MCF 10A (cell line): ENCODE measurements around the gene ATP1B3. TPM values are rescaled to one million over a fixed set of nuclear protein-coding genes. Genes with fewer than 3 reads are reported as not detected.
"Not testable (repeated sequence)": the region's sequence is repeated elsewhere in the genome, so short reads cannot be mapped to it uniquely, and the experiment has no call there.

Source experiments
- BruUV-seq: library from RNA; stranded (reverse); fragments of 400-500 nt; replicated peaks from 2 replicates; lab custom pipeline; 2021; lab: Mats Ljungman, UMichigan
- CTCF ChIA-PET: fragments of 300-600 bp; sonication (Branson Sonifier 250); formaldehyde crosslinking; extraction: SDS; loops from one replicate; lab custom pipeline; 2021; ENCODE audit warnings: antibody characterized with exemption, inconsistent platforms; lab: Yijun Ruan, JAX
- POLR2A ChIA-PET: fragments of 300-600, 350-650 bp; sonication (Branson Sonifier 250); formaldehyde crosslinking; extraction: SDS; loops from one replicate; lab custom pipeline; 2020; ENCODE audit warnings: antibody characterized with exemption, inconsistent platforms; lab: Yijun Ruan, JAX
- DNase-seq: peaks from one replicate; pipeline ENCODE4 v3.0.0-alpha.2; 2018; ENCODE audit not compliant: unreplicated experiment
- H3K27ac Mint-ChIP-seq: one replicate; pipeline ENCODE4 v1.8.0; 2022; ENCODE audit warnings: mild to moderate bottlenecking, low read depth, mixed read lengths; ENCODE audit not compliant: unreplicated experiment
- H3K27me3 Mint-ChIP-seq: one replicate; pipeline ENCODE4 v1.8.0; 2022; ENCODE audit warnings: mixed read lengths; ENCODE audit not compliant: insufficient read depth, unreplicated experiment
- H3K36me3 Mint-ChIP-seq: one replicate; pipeline ENCODE4 v1.8.0; 2022; ENCODE audit warnings: mild to moderate bottlenecking, moderate library complexity, mixed read lengths; ENCODE audit not compliant: insufficient read depth, unreplicated experiment
- H3K4me1 Mint-ChIP-seq: one replicate; pipeline ENCODE4 v1.8.0; 2022; ENCODE audit warnings: mixed read lengths; ENCODE audit not compliant: insufficient read depth, unreplicated experiment
- H3K4me3 Mint-ChIP-seq: one replicate; pipeline ENCODE4 v1.8.0; 2022; ENCODE audit warnings: mild to moderate bottlenecking, moderate library complexity, mixed read lengths; ENCODE audit not compliant: unreplicated experiment
- H3K9me3 Mint-ChIP-seq: one replicate; pipeline ENCODE4 v1.8.0; 2022; ENCODE audit warnings: mixed read lengths; ENCODE audit not compliant: unreplicated experiment
- CTCF ChIP-seq: fragments of 200-600 bp; IDR thresholded peaks from one replicate; pipeline ENCODE4 v1.8.0; 2022; ENCODE audit warnings: antibody characterized with exemption, mild to moderate bottlenecking; ENCODE audit not compliant: unreplicated experiment
- intact Hi-C: fragments of 100-400 bp; cut with micrococcal nuclease; formaldehyde crosslinking; loops from 2 replicates; pipeline ENCODE4 v1.14.1; 2022
- total RNA-seq: library from RNA; stranded (reverse); gene quantifications from 2 replicates; pipeline ENCODE4 v1.2.3, GENCODE V29; 2022

Gene ATP1B3
- total RNA-seq, 1 experiment from 2014 or later: 99.9 TPM

- DNase-seq: no peak
- BruUV-seq: no TSS peak
- Mint-ChIP-seq H3K27ac (no peak overlapping the region), H3K9me3 (no peaks in the 10 kb centered on the region), H3K36me3 (peaks cover 24% of the 10 kb centered on the region), H3K4me1 (peaks cover 8% of the 10 kb centered on the region), H3K27me3 (no peaks in the 10 kb centered on the region), H3K4me3 (no peak overlapping the region)
- ChIA-PET POLR2A (interaction anchor here (1.1 kb wide), 1 partner anchor 59 kb away, joined by 4 read pairs; no protein-coding TSS in a partner anchor), CTCF (no interaction called here)
- intact Hi-C loops: no loop called here
- no peak for TF ChIP-seq CTCF
These were observed 93.3 kb downstream of the ATP1B3 start for GRCh38 chr3:141969711-141970110.

- no peaks in the 10 kb centered on the region for H3K27me3 Mint-ChIP-seq
- BruUV-seq: no TSS peak
- TF ChIP-seq CTCF: no peak
- H3K9me3 Mint-ChIP-seq: no peaks in the 10 kb centered on the region
- ChIA-PET POLR2A (no interaction called here), CTCF (interaction anchor here (0.6 to 1.3 kb wide), 3 partner anchors 8 to 716 kb away, joined by 3 read pairs; no protein-coding TSS in a partner anchor)
- no peak overlapping the region for H3K4me3 Mint-ChIP-seq
- no peak for DNase-seq
- peaks cover 34% of the 10 kb centered on the region for H3K36me3 Mint-ChIP-seq
- H3K27ac Mint-ChIP-seq: no peak overlapping the region
- intact Hi-C loops: no loop called here
- peaks cover 8% of the 10 kb centered on the region for H3K4me1 Mint-ChIP-seq
These were observed 95.1 kb downstream of the ATP1B3 start for GRCh38 chr3:141971571-141971970.

- intact Hi-C loops: no loop called here
- ChIA-PET CTCF (interaction anchor here (0.6 to 1.3 kb wide), 2 partner anchors 9 to 234 kb away, joined by 3 to 4 read pairs; partner anchors contain the start of gene RNF7), POLR2A (no interaction called here)
- Mint-ChIP-seq H3K27me3 (no peaks in the 10 kb centered on the region), H3K27ac (no peak overlapping the region), H3K4me1 (peaks cover 8% of the 10 kb centered on the region), H3K36me3 (peaks cover 36% of the 10 kb centered on the region), H3K9me3 (no peaks in the 10 kb centered on the region), H3K4me3 (no peak overlapping the region)
- DNase-seq: peak; percentile 15
- no TSS peak for BruUV-seq
- no peak for TF ChIP-seq CTCF
These were observed 96.0 kb downstream of the ATP1B3 start for GRCh38 chr3:141972399-141972798.

- H3K27me3 Mint-ChIP-seq, POLR2A ChIA-PET, CTCF ChIA-PET, intact Hi-C loops, H3K4me1 Mint-ChIP-seq, DNase-seq, H3K4me3 Mint-ChIP-seq, BruUV-seq, H3K9me3 Mint-ChIP-seq, H3K27ac Mint-ChIP-seq: not testable (repeated sequence)
- H3K36me3 Mint-ChIP-seq: peaks cover 38% of the 10 kb centered on the region
These were observed 98.3 kb downstream of the ATP1B3 start for GRCh38 chr3:141974777-141975176.

Other genes starting within 250 kb of the ATP1B3 start
- gene RNF7, start 138.3 kb upstream of the ATP1B3 start, total RNA-seq: 96.1 and 112 TPM in 2 replicates
- gene GRK7, start 113.2 kb upstream of the ATP1B3 start, total RNA-seq: not detected in 2 replicates